T follicular helper cell (primary cell): ENCODE results near the gene PXK.

Experiments
- DNase-seq: peaks from one replicate; pipeline ENCODE4 v3.0.0-alpha.2; 2020; ENCODE audit warnings: low read depth

The PXK gene

GRCh38 chr3:58347984-58348383 is 15.3 kb downstream of the PXK start:
- DNase-seq: no peak

- DNase-seq: no peak
Measured at GRCh38 chr3:58349792-58350626, 17.3 kb downstream of the PXK start.

GRCh38 chr3:58350627-58351013 is 17.9 kb downstream of the PXK start:
- DNase-seq: no peak

- DNase-seq: no peak
Measured at GRCh38 chr3:58351920-58352319, 19.2 kb downstream of the PXK start.

- DNase-seq: no peak
Measured at GRCh38 chr3:58352626-58353025, 19.9 kb downstream of the PXK start.

GRCh38 chr3:58353722-58354553 is 21.2 kb downstream of the PXK start:
- DNase-seq: no peak

- no peak for DNase-seq
Measured at GRCh38 chr3:58355179-58355578, 22.5 kb downstream of the PXK start.

GRCh38 chr3:58356054-58356453 is 23.4 kb downstream of the PXK start:
- no peak for DNase-seq

- DNase-seq: no peak
Measured at GRCh38 chr3:58357402-58357801, 24.7 kb downstream of the PXK start.

GRCh38 chr3:58358092-58358491 is 25.4 kb downstream of the PXK start:
- no peak for DNase-seq

- no peak for DNase-seq
Measured at GRCh38 chr3:58358808-58359207, 26.1 kb downstream of the PXK start.

GRCh38 chr3:58359621-58360020 is 26.9 kb downstream of the PXK start:
- DNase-seq: no peak

GRCh38 chr3:58361866-58362265 is 29.2 kb downstream of the PXK start:
- DNase-seq: no peak

- no peak for DNase-seq
Measured at GRCh38 chr3:58366699-58367098, 34.0 kb downstream of the PXK start.

- DNase-seq: no peak
Measured at GRCh38 chr3:58369038-58369437, 36.3 kb downstream of the PXK start.

- DNase-seq: no peak
Measured at GRCh38 chr3:58369876-58370275, 37.2 kb downstream of the PXK start.

- DNase-seq: no peak
Measured at GRCh38 chr3:58370407-58370806, 37.7 kb downstream of the PXK start.

GRCh38 chr3:58371754-58372153 is 39.1 kb downstream of the PXK start:
- no peak for DNase-seq

- DNase-seq: no peak
Measured at GRCh38 chr3:58375254-58375653, 42.6 kb downstream of the PXK start.

GRCh38 chr3:58377168-58377567 is 44.5 kb downstream of the PXK start:
- DNase-seq: no peak

- no peak for DNase-seq
Measured at GRCh38 chr3:58377750-58378149, 45.1 kb downstream of the PXK start.

GRCh38 chr3:58379351-58380073 is 46.8 kb downstream of the PXK start:
- no peak for DNase-seq

GRCh38 chr3:58383476-58383875 is 50.8 kb downstream of the PXK start:
- no peak for DNase-seq
